ENCODE measurements around the gene OPRM1. TPM values are rescaled to one million over a fixed set of nuclear protein-coding genes. Genes with fewer than 3 reads are reported as not detected.

Gene OPRM1
- total RNA-seq, 1 experiment from 2014 or later = not detected

- Histone ChIP-seq H4K20me1 (ENCODE audit: insufficient read depth) (no peaks in the 10 kb centered on the region), H3K27me3 (ENCODE audit: insufficient read depth, low read length) (no peaks in the 10 kb centered on the region), H3K27ac (ENCODE audit: low read depth, low read length) (no peak overlapping the region), H3K36me3 (ENCODE audit: control insufficient read depth in 1 of 2, insufficient read depth in 2 of 2, low read length in 2 of 2) (no peaks in the 10 kb centered on the region), H3K79me2 (ENCODE audit: insufficient read depth, low read length) (no peaks in the 10 kb centered on the region), H3K9me3 (ENCODE audit: control insufficient read depth in 1 of 2, insufficient read depth in 1 of 2, low read depth in 1 of 2, low read length in 2 of 2) (no peaks in the 10 kb centered on the region), H3K9me2 (ENCODE audit: insufficient read depth) (0 out of 2 replicates have a peak, but pooled peaks cover 3% of the 10 kb centered on the region), H3K4me3 (replicated peaks in 1 of 2; ENCODE audit: low read depth in 1 of 2, low read length in 2 of 2) (no peak overlapping the region), H3K9ac (ENCODE audit: low read length) (no peak overlapping the region), H2AFZ (ENCODE audit: low read depth, low read length, poor library complexity, severe bottlenecking) (no peak overlapping the region), H3K4me2 (ENCODE audit: low read length) (no peak overlapping the region), H3K4me1 (ENCODE audit: control insufficient read depth in 1 of 2, insufficient read depth in 2 of 2, low read length in 2 of 2) (no peaks in the 10 kb centered on the region)
- ChIA-PET POLR2A (no interaction called here), CTCF (no interaction called here), RAD21 (ENCODE audit: low non-redundant PET in 1 of 2, low total read pairs in 2 of 2, uncharacterized antibody in 2 of 2, unreplicated experiment in 2 of 2) (no interaction called here)
- no peak for ATAC-seq
- DNase-seq (ENCODE audit: low read depth, low spot score) = no peak
- intact Hi-C loops (cut with micrococcal nuclease) = no loop called here
- TF ChIP-seq EZH2phosphoT487 (IDR thresholded peaks at IDR 0.05; ENCODE audit: borderline replicate concordance) (no peak), REST (IDR thresholded peaks at IDR 0.05; ENCODE audit: low read depth) (no peak), SIN3A (IDR thresholded peaks at IDR 0.05; ENCODE audit: low read depth) (no peak), POLR2A (IDR thresholded peaks at IDR 0.05; ENCODE audit: borderline replicate concordance, extremely low read depth, insufficient read depth, insufficient read length) (no peak), YY1 (IDR thresholded peaks at IDR 0.05; ENCODE audit: extremely low read depth, insufficient replicate concordance, low read depth, low read length) (no peak), POLR2AphosphoS5 (IDR thresholded peaks at IDR 0.05; ENCODE audit: low read depth, low read length) (no peak), MAX (IDR thresholded peaks at IDR 0.05) (no peak), EGR1 (IDR thresholded peaks at IDR 0.05; ENCODE audit: low read depth) (no peak), ZBTB33 (IDR thresholded peaks at IDR 0.05; ENCODE audit: extremely low read depth, insufficient replicate concordance, low read length) (no peak), CBX3 (IDR thresholded peaks at IDR 0.05; ENCODE audit: low read depth) (no peak), SP1 (IDR thresholded peaks at IDR 0.05; ENCODE audit: low read depth) (no peak), ATF3 (IDR thresholded peaks at IDR 0.05) (no peak), RAD21 (IDR thresholded peaks at IDR 0.05; ENCODE audit: low read depth) (no peak), ZNF274 (IDR thresholded peaks at IDR 0.05; ENCODE audit: low read depth, low read length) (no peak)
- no TSS peak for BruUV-seq (replicated peaks)
Observed at GRCh38 chr6:154086510-154086909, 47.5 kb downstream of the OPRM1 start.
